ENCODE results near the gene PTK6.
A peak's percentile ranks its signal among the peaks of the same experiment; 100 is the strongest.

Gene PTK6

DNA sequence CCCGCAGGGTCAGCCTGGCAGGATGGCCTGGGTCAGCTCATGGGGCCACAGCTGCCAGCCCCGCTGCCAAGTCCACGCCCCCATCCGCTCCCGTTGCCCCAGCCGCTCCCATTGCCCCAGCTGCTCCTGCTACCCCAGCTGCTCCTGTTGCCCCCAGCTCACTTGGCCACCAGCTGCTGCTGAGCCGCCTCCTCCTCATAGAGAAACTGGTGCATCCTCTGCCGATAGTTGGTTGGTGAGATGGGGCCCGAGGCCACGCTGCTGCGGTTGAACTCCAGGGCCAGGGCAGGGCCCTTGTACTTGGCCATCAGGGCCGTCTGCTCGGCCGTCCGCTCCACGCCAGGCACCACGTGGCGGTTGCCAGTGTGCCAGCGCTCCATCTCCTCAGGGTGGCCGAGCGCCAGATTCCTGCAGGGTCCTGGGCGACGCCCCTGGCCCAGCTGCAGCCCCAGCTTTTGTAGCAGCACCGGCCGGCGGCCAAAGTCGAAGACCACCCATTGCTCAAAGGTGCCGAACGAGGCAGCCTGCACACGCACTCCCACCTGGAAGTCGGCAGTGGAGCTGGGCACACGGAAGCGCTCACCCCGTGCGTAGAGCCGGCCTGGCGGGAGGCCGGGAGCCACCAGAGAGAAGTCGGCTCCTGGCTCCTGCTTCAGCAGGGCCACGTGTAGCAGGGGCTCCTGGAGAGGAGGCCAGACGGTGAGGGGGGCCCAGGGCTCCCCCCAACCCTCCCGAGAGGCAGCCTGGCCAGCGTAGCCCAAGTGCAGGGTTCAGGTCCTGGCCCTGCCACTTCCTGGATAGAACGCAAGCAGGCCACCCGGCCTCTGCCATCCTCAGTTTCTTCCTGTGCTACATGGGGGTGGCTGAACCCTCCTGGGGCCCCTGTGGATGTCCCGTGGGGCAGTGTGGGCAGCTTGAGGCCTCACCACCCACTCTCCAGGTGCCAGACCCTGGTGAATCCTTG, 32.1 kb upstream of the PTK6 start:
- TF ChIP-seq, protein P1, sequence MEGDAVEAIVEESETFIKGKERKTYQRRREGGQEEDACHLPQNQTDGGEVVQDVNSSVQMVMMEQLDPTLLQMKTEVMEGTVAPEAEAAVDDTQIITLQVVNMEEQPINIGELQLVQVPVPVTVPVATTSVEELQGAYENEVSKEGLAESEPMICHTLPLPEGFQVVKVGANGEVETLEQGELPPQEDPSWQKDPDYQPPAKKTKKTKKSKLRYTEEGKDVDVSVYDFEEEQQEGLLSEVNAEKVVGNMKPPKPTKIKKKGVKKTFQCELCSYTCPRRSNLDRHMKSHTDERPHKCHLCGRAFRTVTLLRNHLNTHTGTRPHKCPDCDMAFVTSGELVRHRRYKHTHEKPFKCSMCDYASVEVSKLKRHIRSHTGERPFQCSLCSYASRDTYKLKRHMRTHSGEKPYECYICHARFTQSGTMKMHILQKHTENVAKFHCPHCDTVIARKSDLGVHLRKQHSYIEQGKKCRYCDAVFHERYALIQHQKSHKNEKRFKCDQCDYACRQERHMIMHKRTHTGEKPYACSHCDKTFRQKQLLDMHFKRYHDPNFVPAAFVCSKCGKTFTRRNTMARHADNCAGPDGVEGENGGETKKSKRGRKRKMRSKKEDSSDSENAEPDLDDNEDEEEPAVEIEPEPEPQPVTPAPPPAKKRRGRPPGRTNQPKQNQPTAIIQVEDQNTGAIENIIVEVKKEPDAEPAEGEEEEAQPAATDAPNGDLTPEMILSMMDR (IDR thresholded peaks at IDR 0.05; ENCODE audit: borderline replicate concordance, control extremely low read depth, extremely low read depth, insufficient read depth, missing control alignments) = no peak
- in situ Hi-C loops (cut with MboI; ENCODE audit: low sequenced_read_pairs, unreplicated experiment) = no loop called here
- no peak for DNase-seq (ENCODE audit: low spot score)

DNA sequence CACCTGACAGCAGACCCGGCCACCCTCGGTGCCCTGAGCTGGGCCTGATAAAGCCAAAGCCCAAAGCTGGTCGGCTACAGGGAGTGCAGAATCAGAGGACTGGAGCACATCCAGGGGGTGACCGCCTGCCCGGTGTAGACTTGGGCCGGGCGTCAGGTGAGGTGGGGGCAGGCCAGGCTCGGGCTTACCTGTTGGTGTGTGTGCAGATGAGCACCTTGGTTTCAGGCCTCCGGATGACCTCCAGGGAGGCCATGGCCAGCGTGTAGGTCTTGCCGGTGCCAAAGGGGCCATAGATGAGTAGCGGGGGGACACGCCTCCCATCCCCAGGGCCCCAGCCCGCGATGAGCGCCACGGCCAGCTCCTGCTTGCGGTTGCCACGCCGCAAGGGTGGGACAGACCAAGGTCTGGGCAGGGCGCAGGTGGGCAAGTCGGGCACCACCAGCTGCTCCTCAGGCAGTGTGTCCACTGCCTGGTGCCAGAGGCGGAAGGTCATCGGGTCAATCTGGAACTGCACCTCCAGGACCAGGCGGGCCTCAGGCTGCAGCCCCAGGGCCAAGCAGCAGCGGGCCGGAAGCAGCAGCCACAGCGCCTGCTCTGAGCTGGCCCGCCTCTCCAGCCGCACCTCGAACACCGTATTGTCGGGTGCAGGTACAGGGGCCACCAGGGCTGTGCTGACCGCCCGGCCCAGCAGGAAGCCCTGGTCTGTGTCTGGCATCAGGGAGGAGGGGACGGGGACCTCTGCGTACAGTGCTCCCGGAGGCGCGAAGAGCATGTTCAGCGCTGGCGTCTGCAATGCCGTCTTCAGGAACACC, 31.2 kb upstream of the PTK6 start:
- no peak for DNase-seq (ENCODE audit: low spot score)
- in situ Hi-C loops (cut with MboI; ENCODE audit: low sequenced_read_pairs, unreplicated experiment) = no loop called here
- TF ChIP-seq, protein P1 (IDR thresholded peaks at IDR 0.05; ENCODE audit: borderline replicate concordance, control extremely low read depth, extremely low read depth, insufficient read depth, missing control alignments) = no peak

DNA sequence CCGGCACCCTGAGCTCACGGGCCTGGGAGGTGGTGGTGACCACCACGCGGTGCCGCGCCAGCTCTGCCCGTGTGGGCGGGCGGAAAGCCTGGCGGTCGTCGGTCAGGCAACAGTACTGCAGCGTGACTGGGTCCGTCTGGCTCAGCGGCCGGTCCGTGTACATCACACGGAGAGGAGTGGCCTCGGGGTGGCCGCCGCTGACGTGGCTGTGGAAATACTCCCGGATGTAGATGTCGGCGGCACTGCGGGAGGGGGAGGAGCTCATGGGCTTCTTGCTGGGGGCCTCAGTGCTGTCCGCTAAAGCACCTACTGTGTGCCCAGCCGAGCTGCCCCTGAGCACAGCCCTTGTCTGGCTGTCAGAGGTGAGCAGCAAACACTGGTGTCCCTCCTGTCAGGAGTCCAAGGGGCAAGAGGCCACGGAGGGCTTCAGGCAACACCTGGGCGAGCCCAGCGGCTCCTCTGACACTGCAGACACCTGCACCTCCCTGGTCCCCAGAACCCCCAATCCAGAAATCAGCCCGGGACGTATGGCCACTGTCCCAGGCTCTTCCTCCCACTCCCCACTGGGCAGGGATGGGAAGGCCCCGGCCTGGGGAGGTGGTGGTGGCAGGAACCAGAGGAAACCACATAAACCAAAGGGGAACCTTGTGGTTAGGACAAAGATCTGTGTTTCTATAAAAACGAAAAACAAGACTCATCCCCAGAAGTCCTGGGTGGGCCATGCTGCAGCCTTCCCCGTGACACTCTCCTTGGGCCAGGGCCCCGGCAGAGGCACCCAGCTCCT, 30.4 kb upstream of the PTK6 start:
- in situ Hi-C loops (cut with MboI; ENCODE audit: low sequenced_read_pairs, unreplicated experiment) = no loop called here
- TF ChIP-seq, protein P1 (IDR thresholded peaks at IDR 0.05; ENCODE audit: borderline replicate concordance, control extremely low read depth, extremely low read depth, insufficient read depth, missing control alignments) = no peak
- DNase-seq (ENCODE audit: low spot score) = peak; percentile 78

DNA sequence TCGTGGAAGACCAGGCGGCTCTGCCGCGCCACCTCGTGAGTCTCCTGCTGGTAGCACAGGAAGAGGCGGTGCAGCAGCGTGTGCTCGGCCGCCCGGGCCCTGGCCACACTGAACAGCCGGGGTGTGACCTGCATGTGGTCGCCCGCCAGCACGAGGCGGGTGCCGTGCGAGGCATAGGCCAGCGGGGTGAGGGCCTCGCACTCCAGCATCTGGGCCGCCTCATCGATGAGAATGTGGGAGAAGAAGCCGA, 29.9 kb upstream of the PTK6 start:
- in situ Hi-C loops (cut with MboI; ENCODE audit: low sequenced_read_pairs, unreplicated experiment) = no loop called here
- TF ChIP-seq, protein P1 (IDR thresholded peaks at IDR 0.05; ENCODE audit: borderline replicate concordance, control extremely low read depth, extremely low read depth, insufficient read depth, missing control alignments) = no peak
- no peak for DNase-seq (ENCODE audit: low spot score)

DNA sequence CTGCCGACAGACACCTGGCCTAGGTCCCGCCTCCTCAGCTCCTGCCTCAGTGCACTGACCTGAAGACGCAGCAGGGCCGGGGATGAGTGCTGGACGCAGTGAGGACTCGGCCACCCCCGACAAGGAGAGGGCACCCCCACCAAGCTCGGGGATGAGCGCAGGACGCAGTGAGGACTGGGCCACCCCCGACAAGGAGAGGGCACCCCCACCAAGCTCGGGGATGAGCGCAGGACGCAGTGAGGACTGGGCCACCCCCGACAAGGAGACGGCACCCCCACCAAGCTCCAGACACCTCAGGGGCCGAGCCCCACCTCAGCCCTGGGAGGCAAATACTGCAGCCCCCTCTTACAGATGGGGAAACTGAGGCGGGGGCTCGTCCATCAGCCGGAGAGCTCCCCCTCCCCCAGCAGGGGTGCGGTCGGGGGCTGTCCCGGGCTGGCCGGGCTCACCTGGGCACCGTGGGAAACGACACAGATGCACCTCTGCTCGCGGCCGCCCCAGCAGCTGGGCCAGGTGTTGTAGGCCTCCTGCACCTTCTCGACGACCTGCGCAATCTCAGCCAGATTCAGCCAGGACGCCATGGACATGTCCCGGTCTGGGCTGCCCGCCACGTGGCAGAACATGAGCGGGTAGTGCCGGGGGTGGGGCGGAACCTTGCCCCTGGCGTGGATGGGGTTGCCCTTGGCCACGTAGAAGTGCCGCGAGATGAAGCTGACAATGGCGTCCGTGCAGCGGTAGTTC, 29.4 kb upstream of the PTK6 start:
- no peak for DNase-seq (ENCODE audit: low spot score)
- TF ChIP-seq, protein P1 (IDR thresholded peaks at IDR 0.05; ENCODE audit: borderline replicate concordance, control extremely low read depth, extremely low read depth, insufficient read depth, missing control alignments) = no peak
- in situ Hi-C loops (cut with MboI; ENCODE audit: low sequenced_read_pairs, unreplicated experiment) = no loop called here
